Suppressor macrophage treated with lipopolysaccharide for 1 hour (primary cell): ENCODE data around the gene RPRD1B.
"Not testable (repeated sequence)": the region's sequence is repeated elsewhere in the genome, so short reads cannot be mapped to it uniquely, and the experiment has no call there.

Source experiments
- DNase-seq, 3 donors: peaks; one replicate each; pipeline ENCODE4 v3.0.0-alpha.2; 2020 to 2022

The RPRD1B gene

DNA sequence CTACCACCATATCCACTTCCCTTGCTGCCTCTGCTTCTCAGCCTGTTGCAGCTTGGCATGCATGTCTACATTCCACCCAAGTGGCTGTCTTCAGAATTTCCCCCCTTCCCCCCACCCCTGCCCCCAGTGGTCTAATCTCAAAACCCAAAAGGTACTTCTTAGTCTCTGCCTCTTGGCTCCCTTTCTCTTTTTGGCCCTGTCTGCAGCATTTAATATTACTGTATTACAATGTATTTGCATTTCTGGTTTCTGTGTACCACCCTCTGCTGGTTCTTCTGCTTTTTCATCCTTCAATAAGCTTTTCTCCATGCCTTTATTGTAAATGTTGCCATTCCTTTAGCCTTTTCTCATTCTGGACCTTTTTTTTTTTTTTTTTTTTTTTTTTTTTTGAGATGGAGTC lies 43.0 kb downstream of the RPRD1B start:
- no peak for DNase-seq

DNA sequence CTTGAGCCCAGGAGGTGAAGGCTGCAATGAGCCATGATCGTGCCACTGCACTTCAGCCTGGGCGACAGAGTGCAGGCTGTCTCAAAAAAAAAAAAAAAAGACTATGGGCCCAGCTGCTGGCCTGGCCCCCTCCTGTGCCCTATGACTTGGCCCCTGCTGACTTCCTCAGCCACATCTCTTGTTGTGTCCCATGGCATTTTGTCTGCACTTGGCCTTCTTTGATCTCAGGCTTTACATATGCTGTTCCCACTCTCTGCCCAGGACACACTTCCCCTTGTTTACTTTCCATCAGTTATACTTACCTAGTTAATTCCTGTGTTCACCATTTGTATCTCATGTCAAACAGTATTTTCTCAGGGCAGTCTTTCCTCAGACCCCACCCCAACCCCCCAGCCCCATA lies 44.5 kb downstream of the RPRD1B start:
- DNase-seq, result no peak

DNA sequence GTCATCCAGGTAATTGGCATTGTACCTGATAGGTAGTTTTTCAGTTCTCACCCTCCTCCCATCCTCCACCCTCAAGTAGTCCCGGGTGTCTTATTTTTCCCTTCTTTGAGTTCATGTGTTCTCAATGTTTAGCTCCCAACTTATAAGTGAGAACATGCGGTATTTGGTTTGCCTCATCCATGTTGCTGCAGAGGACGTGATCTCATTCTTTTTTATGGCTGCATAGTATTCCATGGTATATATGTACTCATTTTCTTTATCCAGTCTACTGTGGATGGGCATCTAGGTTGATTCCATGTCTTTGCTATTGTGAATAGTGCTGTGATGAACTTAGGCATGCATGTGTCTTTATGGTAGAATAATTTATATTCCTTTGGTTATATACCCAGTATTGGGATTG lies 45.8 kb downstream of the RPRD1B start:
- no peak for DNase-seq

DNA sequence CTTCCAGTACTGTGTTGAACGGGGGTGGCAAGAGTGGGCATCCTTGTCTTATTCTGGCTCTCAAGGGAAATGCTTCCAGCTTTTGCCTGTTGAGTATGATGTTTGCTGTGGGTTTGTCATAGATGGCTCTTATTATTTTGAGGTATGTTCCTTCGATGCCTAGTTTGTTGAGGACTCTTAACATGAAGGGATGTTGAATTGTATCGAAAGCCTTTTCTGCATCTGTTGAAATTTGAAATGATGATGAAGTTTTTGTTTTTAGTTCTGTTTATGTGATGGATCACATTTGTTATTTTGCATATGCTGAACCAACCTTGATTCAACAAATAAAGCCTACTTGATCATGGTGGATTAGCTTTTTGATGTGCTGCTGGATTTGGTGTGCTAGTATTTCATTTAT lies 48.0 kb downstream of the RPRD1B start:
- DNase-seq, result no peak

DNA sequence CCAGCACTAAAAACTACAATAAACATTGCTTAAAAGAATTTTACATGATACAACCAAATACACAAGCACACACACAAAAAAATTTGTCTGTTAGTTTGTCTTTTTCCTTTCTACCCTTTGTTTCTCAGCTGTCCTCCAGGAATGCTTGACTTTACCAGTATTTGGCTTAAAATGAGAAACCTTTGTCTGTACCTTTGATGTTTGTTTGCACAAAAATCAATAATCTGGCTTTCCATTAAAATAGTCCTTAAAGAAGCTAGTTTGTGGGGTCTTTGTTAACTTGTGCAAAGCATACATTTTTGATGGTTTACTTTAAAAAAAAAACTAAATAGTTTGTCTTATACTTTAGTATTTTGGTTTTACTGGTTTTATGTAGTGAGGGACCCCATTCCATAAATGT lies 49.3 kb downstream of the RPRD1B start:
- DNase-seq, result no peak

DNA sequence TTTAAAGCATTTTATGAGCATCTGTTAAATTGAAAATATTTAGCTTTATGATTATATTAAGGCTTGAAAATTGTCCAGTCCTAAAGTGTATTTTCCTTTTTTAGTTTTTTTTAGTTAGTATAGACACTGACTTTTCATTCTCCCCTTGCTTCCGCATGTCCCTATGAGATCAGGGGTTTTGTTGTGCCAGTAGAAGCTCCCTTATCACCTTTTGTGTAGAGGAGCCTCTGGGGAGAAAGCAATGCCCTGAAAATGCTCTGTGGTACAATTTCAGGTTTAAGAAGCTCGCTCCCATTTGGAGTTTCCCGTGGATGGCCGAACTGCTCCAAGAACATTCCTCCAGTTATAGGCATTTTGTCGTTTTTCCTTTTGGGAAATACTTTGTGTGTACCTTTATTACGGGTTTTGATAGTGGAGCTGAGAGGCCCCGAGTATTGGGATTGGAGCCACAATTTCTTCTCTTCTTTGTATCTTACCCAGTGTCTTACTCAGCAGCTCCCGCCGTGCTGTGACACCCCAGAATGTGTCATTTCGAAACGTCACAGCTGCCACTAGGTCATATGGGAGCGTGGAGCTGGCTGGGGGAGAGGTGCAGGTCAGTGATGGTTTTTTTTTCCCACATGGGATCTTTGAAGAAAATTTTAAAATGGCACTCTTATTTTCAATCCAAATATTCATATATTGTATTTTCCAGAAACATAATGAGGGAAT lies 49.9 kb downstream of the RPRD1B start:
- DNase-seq, result peak; percentile 43 to 56 (median 54)

DNA sequence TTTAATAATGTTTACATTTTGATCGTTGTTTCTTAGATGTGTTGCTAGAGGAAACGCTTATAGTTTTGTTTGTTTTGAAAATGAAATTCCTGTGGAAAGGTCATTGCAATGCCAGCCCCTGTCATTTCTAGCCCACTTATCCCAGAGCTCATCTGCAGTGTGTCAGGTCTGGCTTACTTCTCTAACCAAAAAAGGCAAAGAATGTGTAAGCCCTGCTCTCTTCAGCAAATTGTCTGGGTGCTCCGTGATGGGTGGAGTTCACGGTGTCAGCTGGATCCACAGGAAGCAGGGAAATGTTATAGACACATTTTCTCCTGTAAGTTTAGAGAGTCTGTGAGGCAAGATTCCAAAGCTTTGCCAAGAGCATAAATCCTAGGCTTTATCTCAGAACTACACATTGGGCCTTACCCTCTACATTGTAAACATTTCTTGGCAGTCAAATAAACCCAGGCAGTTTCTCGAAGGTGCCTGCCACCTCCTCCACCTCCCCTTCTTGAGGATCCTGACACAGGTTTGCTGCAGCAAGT lies 50.9 kb downstream of the RPRD1B start:
- DNase-seq, result no peak

DNA sequence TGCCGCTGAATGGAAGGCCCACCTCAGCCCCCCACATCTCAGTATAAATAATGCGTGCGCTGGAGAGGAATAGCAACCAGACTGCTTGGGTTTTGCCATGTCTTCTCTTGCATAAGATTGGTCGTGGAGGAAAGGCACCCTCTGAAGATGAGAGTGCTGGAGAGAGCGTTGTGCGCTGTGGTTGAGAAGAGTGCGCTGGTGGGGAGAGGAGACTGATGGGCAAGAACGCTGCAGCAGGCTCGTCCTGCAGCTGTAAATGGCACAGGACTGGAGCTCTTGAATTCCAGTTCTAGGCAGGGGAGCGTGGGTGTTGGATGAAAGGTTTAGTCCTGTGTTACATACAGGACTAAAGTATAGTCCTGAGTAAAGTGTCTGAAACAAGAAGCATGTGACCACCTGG lies 51.5 kb downstream of the RPRD1B start:
- no peak for DNase-seq

DNA sequence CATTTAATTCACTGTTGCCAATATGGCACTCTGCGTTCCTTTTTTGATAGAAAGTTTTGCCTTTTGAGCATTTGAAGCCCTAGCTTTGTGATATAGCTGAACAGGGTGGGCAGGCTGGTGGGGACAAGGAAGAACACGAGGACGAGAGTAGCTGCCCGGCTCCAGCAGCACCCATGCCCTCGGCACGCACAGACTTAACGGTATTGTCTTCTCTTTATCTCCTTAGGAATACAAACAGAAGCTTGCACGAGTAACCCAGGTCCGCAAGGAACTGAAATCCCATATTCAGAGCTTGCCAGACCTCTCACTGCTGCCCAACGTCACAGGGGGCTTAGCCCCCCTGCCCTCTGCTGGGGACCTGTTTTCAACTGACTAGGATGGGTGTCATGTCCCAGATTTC lies 56.0 kb downstream of the RPRD1B start:
- DNase-seq, result no peak

DNA sequence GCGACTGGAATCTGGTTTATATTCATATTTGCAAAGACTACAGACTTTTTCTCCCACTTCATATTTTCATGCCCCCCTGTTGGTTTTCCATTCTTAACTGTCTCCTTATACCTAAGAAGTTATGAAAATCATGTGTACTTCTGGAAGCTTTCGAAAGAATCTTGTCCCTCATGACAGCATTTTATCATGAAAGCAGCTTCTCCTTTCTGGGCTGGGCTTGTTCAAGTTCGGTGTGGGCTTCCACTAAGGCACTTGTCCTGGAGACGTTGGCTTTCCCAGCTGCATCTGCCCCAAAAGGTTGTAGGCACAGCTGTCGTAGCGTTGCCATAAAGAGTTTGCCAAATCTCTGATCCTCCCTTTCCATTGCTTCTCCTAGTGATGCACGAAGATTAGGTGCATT lies 56.5 kb downstream of the RPRD1B start:
- peak in 1 of 3 donors; percentile 17 for DNase-seq

DNA sequence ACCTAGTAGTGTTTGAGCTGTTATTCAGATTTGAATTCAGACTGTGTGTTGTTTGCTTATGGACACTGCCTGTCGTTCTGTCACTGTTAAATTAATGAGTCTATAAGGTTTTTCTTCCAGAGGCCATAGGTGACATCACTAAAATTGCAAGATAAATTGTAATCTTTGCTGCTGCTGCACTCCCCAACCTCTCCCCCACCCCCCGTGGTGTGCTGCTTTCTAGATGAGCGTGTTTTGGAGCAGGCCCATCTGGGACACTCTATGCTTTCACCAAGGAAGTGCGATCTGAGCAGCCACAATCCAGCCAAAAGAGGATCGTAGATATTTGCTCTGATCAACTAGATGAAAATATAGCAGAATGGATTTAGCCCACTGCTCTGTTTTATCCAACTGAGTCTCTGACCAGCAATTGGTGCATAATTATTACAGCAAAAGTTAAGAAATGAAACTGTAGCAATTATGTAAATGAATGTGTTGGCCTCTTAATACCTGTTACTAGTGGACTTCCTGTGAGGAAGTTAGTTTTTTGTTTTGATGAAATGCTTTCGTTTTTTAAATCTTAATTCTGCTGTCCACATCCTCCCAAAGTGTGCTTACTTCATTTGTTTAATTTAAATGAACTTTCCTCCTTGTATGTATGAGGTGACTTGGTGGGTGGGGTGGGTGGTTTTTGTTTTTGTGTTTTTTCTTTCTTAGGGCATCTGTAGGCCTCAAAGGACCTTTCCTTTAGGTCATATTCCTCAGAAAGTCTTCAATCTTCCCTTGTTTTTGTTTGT lies 58.1 kb downstream of the RPRD1B start:
- peak in 1 of 3 donors; percentile 28 for DNase-seq

DNA sequence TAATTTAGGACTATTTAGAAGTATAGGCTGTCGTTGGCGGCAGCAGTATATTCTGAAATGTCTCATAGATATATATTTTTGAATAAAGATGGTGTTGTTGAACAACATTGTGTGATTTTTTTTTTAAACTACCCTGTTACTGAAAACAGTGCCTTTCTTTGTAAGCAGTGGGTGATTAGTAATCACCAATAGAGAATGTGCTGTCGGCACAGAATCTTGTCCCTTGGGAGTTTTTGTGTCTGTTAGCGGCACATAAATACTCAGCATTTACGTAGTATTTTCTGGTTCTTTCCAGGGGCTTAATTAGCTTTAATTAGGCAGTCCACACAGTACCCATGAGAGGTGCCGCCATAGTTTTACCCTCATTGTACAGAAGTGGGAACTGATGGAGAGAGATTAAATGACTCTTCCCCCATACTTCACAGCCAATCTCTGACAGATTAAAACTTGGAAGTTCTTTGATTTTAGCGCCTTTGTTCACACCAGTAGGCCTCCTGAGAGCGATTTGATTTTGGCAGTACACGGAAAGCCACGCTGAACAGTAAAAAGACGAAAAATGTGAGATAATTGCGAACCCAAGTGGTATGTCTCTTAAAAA lies 58.8 kb downstream of the RPRD1B start:
- DNase-seq, result no peak

DNA sequence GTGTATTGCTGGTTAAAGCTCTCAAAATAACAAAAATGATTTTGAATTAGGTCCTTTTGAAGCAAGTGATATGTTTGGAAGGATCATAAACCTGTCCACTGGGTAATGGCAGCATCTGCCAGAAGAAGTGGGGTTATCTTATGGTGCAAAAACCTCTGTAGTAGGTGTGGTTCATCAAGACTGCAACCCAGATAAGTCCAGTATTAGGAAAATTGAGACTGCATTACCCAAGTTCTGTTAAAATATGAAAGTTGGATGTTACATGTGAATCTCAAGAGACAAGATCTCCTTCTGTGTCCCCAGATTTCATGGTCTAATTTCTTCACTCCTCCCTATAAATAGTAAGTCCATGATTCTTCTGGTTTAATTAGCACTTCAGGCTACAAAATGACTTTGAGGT lies 59.4 kb downstream of the RPRD1B start:
- DNase-seq, result no peak

DNA sequence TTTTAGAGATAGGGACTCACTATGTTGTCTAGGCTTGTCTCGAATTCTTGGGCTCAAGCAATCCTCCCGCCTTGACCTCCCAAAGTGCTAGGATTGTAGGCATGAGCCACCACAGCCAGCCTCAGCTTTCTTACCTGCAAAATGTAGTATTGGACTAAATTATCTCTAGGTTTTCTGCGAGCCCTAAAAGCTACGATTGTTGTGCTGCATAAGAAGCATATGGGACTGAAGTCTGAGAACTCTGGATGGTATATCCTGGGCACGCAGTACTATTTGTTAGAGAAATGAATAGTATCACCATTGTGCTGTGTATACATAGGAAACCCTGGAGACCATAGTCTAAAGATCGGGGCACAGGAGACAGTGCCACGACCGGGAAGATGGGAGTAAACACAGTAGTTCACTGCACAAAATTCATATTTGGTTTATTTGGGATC lies 60.1 kb downstream of the RPRD1B start:
- no peak for DNase-seq

DNA sequence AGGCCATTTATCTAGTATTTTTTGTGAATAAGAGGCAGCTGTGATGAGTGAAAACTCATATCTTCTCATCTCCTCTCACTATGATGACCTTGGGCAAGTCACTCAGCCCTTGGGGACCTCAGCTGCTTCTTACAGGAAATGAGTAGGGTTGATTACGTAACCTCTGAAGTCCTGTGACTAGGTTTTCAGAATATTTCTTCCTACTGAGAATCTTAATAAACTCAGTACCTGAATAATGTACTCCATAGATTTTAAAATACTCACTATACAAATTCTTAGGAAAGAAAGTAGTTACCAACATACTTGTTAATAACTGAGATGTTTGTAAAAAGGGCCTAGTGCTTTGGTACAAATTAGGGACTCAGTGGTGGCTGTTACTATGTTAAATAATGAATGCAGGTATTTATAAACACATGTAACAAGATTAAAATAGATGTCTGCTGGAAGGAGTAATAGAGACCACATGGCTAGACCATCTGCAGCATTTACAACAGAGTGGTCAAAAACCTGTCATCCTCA lies 60.9 kb downstream of the RPRD1B start:
- DNase-seq, result peak; percentile 87 to 94 (median 94)

DNA sequence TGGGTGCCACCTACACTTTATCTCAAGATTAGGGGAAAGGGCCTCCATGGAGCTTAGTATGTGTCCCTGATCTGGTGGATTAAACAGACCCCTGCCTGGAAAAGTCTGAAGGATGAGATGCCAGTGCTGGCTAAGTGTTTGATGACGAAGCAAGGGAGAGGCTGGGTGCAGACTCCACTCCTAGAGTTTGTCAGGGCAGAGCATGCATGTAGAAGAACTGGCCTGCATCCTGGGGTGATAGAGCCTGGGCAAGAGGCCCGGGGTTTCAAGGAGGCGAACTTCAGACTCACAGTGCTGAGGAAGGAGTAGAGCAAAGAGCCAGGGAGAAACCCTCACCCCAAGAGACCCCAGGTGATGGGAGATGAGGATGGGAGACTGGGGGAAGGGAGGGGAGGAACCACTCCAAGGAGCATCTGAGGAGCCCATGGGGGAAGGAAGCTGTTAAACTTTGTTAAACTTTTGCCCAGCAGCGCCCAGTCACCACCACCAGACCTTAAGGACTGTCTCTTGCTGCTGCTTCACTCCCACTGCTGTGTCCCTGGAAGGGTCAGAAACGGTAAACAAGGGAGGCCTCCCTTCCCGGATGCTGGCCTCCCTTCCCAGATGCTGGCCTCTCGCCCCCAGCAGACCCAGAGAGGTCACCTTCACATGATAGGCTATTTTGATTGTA lies 61.6 kb downstream of the RPRD1B start:
- DNase-seq, result peak; percentile 55 to 68 (median 57)

DNA sequence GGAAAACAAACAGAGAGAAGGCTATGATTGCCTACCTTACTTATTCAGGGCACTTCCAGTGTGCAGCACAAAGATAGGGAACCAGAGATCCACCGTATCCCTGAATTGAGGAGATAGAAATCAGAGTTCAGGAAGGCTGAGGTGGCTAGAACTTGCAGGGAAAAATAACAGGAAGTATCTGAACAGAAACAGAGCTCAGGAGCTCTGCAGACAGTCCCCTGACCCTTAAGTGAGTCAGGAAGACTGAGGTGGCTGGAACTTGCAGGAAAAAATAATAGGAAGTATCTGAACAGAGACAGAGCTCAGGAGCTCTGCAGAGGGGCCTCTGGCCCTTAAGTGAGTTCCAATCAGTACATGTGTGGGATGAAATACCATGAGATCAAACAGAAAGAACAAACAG lies 65.4 kb downstream of the RPRD1B start:
- peak in 2 of 3 donors; percentile 38 to 50 for DNase-seq

DNA sequence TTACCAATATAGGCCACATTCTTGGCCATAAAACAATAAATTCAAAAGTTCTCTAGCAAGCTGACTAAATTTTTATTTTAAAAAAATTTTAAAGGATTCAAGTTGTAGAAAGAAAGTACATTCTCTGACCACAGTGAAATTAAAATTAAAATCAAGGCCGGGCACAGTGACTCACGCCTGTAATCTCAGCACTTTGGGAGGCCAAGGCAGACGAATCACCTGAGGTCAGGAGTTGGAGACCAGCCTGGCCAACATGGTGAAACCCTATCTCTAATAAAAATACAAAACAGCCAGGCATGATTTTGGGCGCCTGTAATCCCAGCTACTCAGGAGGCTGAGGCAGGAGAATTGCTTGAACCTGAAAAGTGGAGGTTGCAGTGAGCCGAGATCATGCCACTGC lies 68.7 kb downstream of the RPRD1B start:
- not testable (repeated sequence) for DNase-seq

DNA sequence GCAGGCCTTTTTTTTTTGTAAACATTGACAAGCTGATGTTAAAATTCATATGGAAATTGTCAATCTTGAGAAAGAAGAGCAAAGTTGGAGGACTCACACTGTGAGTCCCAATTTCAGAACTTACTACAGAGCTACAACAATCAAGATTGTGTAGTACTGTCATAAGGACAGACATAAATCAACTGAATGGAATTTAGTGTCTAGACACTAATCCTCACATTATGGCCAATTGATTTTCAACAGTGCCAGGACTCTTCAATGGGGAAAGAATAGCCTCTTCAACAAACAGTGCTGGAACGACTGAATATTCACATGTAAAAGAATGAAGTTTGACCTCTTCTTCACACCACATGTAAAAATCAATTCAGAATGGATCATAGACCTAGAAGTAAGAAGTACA lies 70.7 kb downstream of the RPRD1B start:
- no peak for DNase-seq

DNA sequence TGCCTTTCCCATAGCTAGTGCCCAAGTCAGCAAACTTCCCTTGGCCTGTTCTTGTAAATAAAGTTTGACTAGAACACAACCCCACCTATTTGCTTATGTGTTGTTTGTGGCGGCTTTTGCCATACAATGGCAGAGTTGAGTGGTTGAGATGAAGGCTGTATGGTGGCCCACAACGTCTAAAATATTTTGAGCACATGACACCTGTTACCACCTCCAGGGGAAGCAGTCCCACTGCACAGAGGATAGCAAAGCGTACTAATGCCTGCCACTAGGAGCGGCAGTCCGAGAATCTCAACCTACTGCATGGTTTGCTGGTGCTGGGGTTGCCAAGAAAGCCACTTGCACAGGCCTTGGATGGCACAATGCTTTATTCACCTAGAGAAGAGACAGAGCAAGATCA lies 72.9 kb downstream of the RPRD1B start:
- no peak for DNase-seq

DNA sequence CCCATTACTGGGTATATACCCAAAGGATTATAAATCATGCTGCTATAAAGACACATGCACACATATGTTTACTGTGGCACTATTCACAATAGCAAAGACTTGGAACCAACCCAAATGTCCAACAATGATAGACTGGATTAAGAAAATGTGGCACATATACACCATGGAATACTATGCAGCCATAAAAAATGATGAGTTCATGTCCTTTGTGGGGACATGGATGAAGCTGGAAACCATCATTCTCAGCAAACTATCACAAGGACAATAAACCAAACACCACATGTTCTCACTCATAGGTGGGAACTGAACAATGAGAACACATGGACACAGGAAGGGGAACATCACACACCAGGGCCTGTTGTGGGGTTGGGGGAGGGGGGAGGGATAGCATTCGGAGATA lies 73.8 kb downstream of the RPRD1B start:
- not testable (repeated sequence) for DNase-seq

DNA sequence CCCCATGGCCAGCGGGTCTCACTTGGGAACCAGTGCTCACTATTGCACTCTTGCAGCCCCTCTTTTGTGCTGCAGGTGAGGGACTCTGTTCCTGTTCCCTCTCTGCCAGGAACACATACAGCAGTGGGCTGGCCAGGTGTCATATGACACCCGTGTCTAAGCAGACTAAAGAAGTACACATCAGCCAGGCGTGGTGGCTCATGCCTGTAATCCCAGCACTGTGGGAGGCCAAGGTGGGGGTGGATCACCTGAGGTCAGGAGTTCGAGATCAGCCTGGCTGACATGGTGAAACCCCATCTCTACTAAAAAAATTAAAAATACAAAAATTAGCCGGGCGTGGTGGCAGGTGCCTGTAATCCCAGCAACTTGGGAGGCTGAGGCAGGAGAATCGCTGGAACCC lies 74.4 kb downstream of the RPRD1B start:
- not testable (repeated sequence) for DNase-seq

DNA sequence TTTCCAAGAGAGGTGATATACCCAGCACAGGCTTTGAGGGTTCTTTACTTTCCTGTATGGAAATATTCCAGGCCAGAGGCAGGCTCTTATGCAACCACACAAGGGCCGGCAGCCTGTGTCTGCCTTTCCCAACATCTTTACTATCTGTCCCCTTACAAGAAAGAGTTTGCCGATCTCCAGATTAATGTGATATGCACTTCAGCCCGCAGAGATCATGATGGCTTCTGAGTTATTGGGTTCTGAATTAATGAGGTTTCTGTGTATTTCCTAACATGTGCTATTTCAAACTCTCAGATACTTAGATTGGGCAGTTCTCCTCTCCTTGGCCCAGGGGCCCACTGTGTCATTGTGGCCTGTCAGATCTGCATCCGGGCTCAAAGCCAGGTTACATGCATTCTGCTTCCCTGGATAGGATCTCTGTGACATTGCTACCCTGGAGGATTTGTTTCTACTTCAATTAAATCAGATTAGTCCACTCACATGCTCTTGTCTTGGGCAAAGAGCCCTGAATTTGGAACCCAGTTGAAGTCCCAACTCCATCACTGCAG lies 75.0 kb downstream of the RPRD1B start:
- no peak for DNase-seq
